Measurements from ENCODE around the gene ZNF827. TPM values are rescaled to one million over a fixed set of nuclear protein-coding genes. Genes with fewer than 3 reads are reported as not detected.

ZNF827 gene
- total and polyA plus RNA-seq, 2 donors: 10.2 to 12.1 TPM

DNA sequence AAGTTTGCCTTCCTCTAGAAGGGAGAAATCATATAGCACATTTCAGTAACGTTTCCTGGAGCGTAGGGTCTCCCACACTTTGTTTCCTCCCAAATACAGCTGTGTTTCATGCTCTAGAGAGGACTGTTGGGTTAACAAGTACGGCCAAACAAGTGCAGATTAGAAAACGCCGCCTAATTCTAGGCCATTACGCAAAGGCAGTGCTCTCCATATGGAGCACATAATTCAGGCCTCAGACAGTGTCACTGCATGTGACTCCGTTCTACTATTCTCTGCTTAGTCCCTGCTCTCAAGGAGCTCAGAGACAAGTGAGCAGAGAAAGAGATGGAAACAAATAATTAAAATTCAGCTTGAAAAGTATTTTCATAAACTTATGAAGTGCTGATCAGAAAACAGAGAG, 11.6 kb downstream of the ZNF827 start:
- WGBS: 59% methylated on average over 7 of the region's 7 CpGs
- no peaks in the 10 kb centered on the region for H3K4me1 ChIP-seq (ENCODE audit: control insufficient read depth in 2 of 2, insufficient read depth in 2 of 2, low read length in 2 of 2)
- no peaks in the 10 kb centered on the region for H3K9me3 ChIP-seq (ENCODE audit: control insufficient read depth in 2 of 2, insufficient read depth in 1 of 2, low read length in 1 of 2)
- no peak overlapping the region for H3K4me3 ChIP-seq (ENCODE audit: low read length in 2 of 2)
- H3K27ac ChIP-seq (ENCODE audit: low read depth in 1 of 2, low read length in 1 of 2): no peak overlapping the region
- H3K27me3 ChIP-seq (ENCODE audit: control insufficient read depth in 2 of 2, insufficient read depth in 1 of 2, low read length in 1 of 2): no peaks in the 10 kb centered on the region
- peaks cover 0 to 6% of the 10 kb centered on the region in 2 donors for H3K36me3 ChIP-seq (ENCODE audit: control insufficient read depth in 2 of 2, insufficient read depth in 2 of 2, low read length in 1 of 2)
- DNase-seq (ENCODE audit: low read depth in 6 of 9, low spot score in 9 of 9): no peak

- DNase-seq (ENCODE audit: low read depth in 6 of 9, low spot score in 9 of 9): no peak
- Histone ChIP-seq H3K27me3 (ENCODE audit: control insufficient read depth in 2 of 2, insufficient read depth in 1 of 2, low read length in 1 of 2) (no peaks in the 10 kb centered on the region), H3K4me3 (ENCODE audit: low read length in 2 of 2) (no peak overlapping the region), H3K36me3 (ENCODE audit: control insufficient read depth in 2 of 2, insufficient read depth in 2 of 2, low read length in 1 of 2) (no peaks in the 10 kb centered on the region), H3K27ac (ENCODE audit: low read depth in 1 of 2, low read length in 1 of 2) (no peak overlapping the region), H3K9me3 (ENCODE audit: control insufficient read depth in 2 of 2, insufficient read depth in 1 of 2, low read length in 1 of 2) (no peaks in the 10 kb centered on the region), H3K4me1 (ENCODE audit: control insufficient read depth in 2 of 2, insufficient read depth in 2 of 2, low read length in 2 of 2) (peaks cover 3 to 6% of the 10 kb centered on the region in 2 donors)
- WGBS: 94% methylated on average over 1 of the region's 1 CpG
Measured at GRCh38 chr4:145921231-145921630, 17.4 kb downstream of the ZNF827 start.

DNA sequence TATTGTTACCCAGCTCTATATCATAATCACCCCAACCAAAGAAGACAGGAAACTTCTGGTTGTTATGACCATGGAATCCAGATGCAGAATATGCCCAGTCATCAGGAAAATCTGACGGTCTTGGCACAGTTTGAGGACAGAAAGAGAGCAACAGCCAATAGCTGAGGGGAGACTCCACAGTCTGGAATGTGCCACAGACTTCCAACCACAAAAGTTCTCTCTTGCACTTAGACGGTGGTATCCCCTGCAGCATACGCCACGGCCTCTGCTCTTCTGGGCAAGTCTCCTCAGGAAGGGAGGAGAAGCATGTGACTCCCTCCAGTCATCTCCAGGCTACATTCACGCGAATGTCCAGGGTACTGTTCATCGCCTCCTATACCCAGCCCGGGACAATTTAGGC, 18.4 kb downstream of the ZNF827 start:
- Histone ChIP-seq H3K36me3 (ENCODE audit: control insufficient read depth in 2 of 2, insufficient read depth in 2 of 2, low read length in 1 of 2) (no peaks in the 10 kb centered on the region), H3K4me3 (ENCODE audit: low read length in 2 of 2) (no peak overlapping the region), H3K4me1 (ENCODE audit: control insufficient read depth in 2 of 2, insufficient read depth in 2 of 2, low read length in 2 of 2) (peaks cover 3 to 6% of the 10 kb centered on the region in 2 donors), H3K27me3 (ENCODE audit: control insufficient read depth in 2 of 2, insufficient read depth in 1 of 2, low read length in 1 of 2) (no peaks in the 10 kb centered on the region), H3K27ac (ENCODE audit: low read depth in 1 of 2, low read length in 1 of 2) (no peak overlapping the region), H3K9me3 (ENCODE audit: control insufficient read depth in 2 of 2, insufficient read depth in 1 of 2, low read length in 1 of 2) (no peaks in the 10 kb centered on the region)
- 61% methylated on average over 8 of the region's 8 CpGs for WGBS
- no peak for DNase-seq (ENCODE audit: low read depth in 6 of 9, low spot score in 9 of 9)

DNA sequence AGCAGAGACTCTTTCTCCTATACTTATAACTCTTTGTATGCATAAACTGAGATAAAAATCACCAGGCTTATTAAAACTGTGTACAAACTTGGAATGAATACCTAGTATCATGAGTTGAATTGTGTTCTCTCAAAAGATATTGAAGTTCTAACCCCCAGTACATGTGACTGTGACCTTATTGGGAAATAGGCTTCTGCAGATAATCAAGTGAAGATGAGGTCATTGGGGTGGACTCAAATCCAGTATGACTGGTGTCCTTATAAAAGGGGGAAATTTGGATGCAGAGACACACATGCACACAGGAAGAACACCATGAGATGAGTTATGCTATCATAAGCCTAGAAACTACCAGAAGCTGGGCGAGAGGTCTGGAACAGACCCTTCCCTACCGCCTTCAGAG, 26.2 kb downstream of the ZNF827 start:
- 99% methylated on average over 2 of the region's 2 CpGs for WGBS
- Histone ChIP-seq H3K36me3 (ENCODE audit: control insufficient read depth in 2 of 2, insufficient read depth in 2 of 2, low read length in 1 of 2) (no peaks in the 10 kb centered on the region), H3K4me3 (ENCODE audit: low read length in 2 of 2) (no peak overlapping the region), H3K27me3 (ENCODE audit: control insufficient read depth in 2 of 2, insufficient read depth in 1 of 2, low read length in 1 of 2) (no peaks in the 10 kb centered on the region), H3K9me3 (ENCODE audit: control insufficient read depth in 2 of 2, insufficient read depth in 1 of 2, low read length in 1 of 2) (no peaks in the 10 kb centered on the region), H3K27ac (ENCODE audit: low read depth in 1 of 2, low read length in 1 of 2) (no peak overlapping the region), H3K4me1 (ENCODE audit: control insufficient read depth in 2 of 2, insufficient read depth in 2 of 2, low read length in 2 of 2) (peaks cover 0 to 1% of the 10 kb centered on the region in 2 donors)
- DNase-seq (ENCODE audit: low read depth in 6 of 9, low spot score in 9 of 9): no peak

GRCh38 chr4:145909773-145910172, 28.9 kb downstream of the ZNF827 start:
- Histone ChIP-seq H3K9me3 (ENCODE audit: control insufficient read depth in 2 of 2, insufficient read depth in 1 of 2, low read length in 1 of 2) (no peaks in the 10 kb centered on the region), H3K27ac (ENCODE audit: low read depth in 1 of 2, low read length in 1 of 2) (no peak overlapping the region), H3K27me3 (ENCODE audit: control insufficient read depth in 2 of 2, insufficient read depth in 1 of 2, low read length in 1 of 2) (no peaks in the 10 kb centered on the region), H3K4me1 (ENCODE audit: control insufficient read depth in 2 of 2, insufficient read depth in 2 of 2, low read length in 2 of 2) (peaks cover 0 to 4% of the 10 kb centered on the region in 2 donors), H3K4me3 (ENCODE audit: low read length in 2 of 2) (no peak overlapping the region), H3K36me3 (ENCODE audit: control insufficient read depth in 2 of 2, insufficient read depth in 2 of 2, low read length in 1 of 2) (no peaks in the 10 kb centered on the region)
- WGBS: 83% methylated on average over 12 of the region's 12 CpGs
- DNase-seq (ENCODE audit: low read depth in 6 of 9, low spot score in 9 of 9): no peak

- Histone ChIP-seq H3K27ac (ENCODE audit: low read depth in 1 of 2, low read length in 1 of 2) (no peak overlapping the region), H3K36me3 (ENCODE audit: control insufficient read depth in 2 of 2, insufficient read depth in 2 of 2, low read length in 1 of 2) (no peaks in the 10 kb centered on the region), H3K27me3 (ENCODE audit: control insufficient read depth in 2 of 2, insufficient read depth in 1 of 2, low read length in 1 of 2) (no peaks in the 10 kb centered on the region), H3K9me3 (ENCODE audit: control insufficient read depth in 2 of 2, insufficient read depth in 1 of 2, low read length in 1 of 2) (no peaks in the 10 kb centered on the region), H3K4me3 (ENCODE audit: low read length in 2 of 2) (no peak overlapping the region), H3K4me1 (ENCODE audit: control insufficient read depth in 2 of 2, insufficient read depth in 2 of 2, low read length in 2 of 2) (peaks cover 0 to 4% of the 10 kb centered on the region in 2 donors)
- DNase-seq (ENCODE audit: low read depth in 6 of 9, low spot score in 9 of 9): no peak
- WGBS: 94% methylated on average over 7 of the region's 7 CpGs
Measured at GRCh38 chr4:145909281-145909715, 29.3 kb downstream of the ZNF827 start.

GRCh38 chr4:145907812-145908211, 30.8 kb downstream of the ZNF827 start:
- Histone ChIP-seq H3K36me3 (ENCODE audit: control insufficient read depth in 2 of 2, insufficient read depth in 2 of 2, low read length in 1 of 2) (peaks cover under 1 to 3% of the 10 kb centered on the region in 2 donors), H3K27ac (ENCODE audit: low read depth in 1 of 2, low read length in 1 of 2) (no peak overlapping the region), H3K4me1 (ENCODE audit: control insufficient read depth in 2 of 2, insufficient read depth in 2 of 2, low read length in 2 of 2) (peaks cover 0 to 4% of the 10 kb centered on the region in 2 donors), H3K27me3 (ENCODE audit: control insufficient read depth in 2 of 2, insufficient read depth in 1 of 2, low read length in 1 of 2) (no peaks in the 10 kb centered on the region), H3K4me3 (ENCODE audit: low read length in 2 of 2) (no peak overlapping the region), H3K9me3 (ENCODE audit: control insufficient read depth in 2 of 2, insufficient read depth in 1 of 2, low read length in 1 of 2) (no peaks in the 10 kb centered on the region)
- no peak for DNase-seq (ENCODE audit: low read depth in 6 of 9, low spot score in 9 of 9)
- 55% methylated on average over 3 of the region's 3 CpGs for WGBS

- DNase-seq (ENCODE audit: low read depth in 6 of 9, low spot score in 9 of 9): no peak
- Histone ChIP-seq H3K27ac (ENCODE audit: low read depth in 1 of 2, low read length in 1 of 2) (no peak overlapping the region), H3K36me3 (ENCODE audit: control insufficient read depth in 2 of 2, insufficient read depth in 2 of 2, low read length in 1 of 2) (peaks cover 5 to 7% of the 10 kb centered on the region in 2 donors), H3K9me3 (ENCODE audit: control insufficient read depth in 2 of 2, insufficient read depth in 1 of 2, low read length in 1 of 2) (no peaks in the 10 kb centered on the region), H3K27me3 (ENCODE audit: control insufficient read depth in 2 of 2, insufficient read depth in 1 of 2, low read length in 1 of 2) (no peaks in the 10 kb centered on the region), H3K4me3 (ENCODE audit: low read length in 2 of 2) (no peak overlapping the region), H3K4me1 (ENCODE audit: control insufficient read depth in 2 of 2, insufficient read depth in 2 of 2, low read length in 2 of 2) (peaks cover 0 to 4% of the 10 kb centered on the region in 2 donors)
- 94% methylated on average over 4 of the region's 4 CpGs for WGBS
Measured at GRCh38 chr4:145907390-145907789, 31.2 kb downstream of the ZNF827 start.

GRCh38 chr4:145904413-145905177, 34.0 kb downstream of the ZNF827 start:
- DNase-seq (ENCODE audit: low read depth in 6 of 9, low spot score in 9 of 9): no peak
- Histone ChIP-seq H3K27ac (ENCODE audit: low read depth in 1 of 2, low read length in 1 of 2) (no peak overlapping the region), H3K4me1 (ENCODE audit: control insufficient read depth in 2 of 2, insufficient read depth in 2 of 2, low read length in 2 of 2) (peaks cover 0 to 4% of the 10 kb centered on the region in 2 donors), H3K9me3 (ENCODE audit: control insufficient read depth in 2 of 2, insufficient read depth in 1 of 2, low read length in 1 of 2) (no peaks in the 10 kb centered on the region), H3K36me3 (ENCODE audit: control insufficient read depth in 2 of 2, insufficient read depth in 2 of 2, low read length in 1 of 2) (peaks cover 9 to 26% of the 10 kb centered on the region in 2 donors), H3K27me3 (ENCODE audit: control insufficient read depth in 2 of 2, insufficient read depth in 1 of 2, low read length in 1 of 2) (no peaks in the 10 kb centered on the region), H3K4me3 (ENCODE audit: low read length in 2 of 2) (no peak overlapping the region)
- WGBS: 97% methylated on average over 7 of the region's 7 CpGs
